HG03135 (cell line): ENCODE data around the gene PRMT5.
A peak's percentile ranks its signal among the peaks of the same experiment; 100 is the strongest.
"Not testable (repeated sequence)": the region's sequence is repeated elsewhere in the genome, so short reads cannot be mapped to it uniquely, and the experiment has no call there.

Experiments used
- ATAC-seq: cut with Tn5 transposase; IDR thresholded peaks from one replicate; pipeline ENCODE4 v1.9.1; 2021; ENCODE audit warnings: mild to moderate bottlenecking, moderate library complexity; ENCODE audit not compliant: unreplicated experiment

The PRMT5 gene

GRCh38 chr14:22929104-22929960 is at the start of gene PRMT5:
Gene PRMT5, minus strand, starts transcription at chr14:22929376. Its CDS starts 15 bp downstream, at chr14:22929361.
- peak; percentile 91 for ATAC-seq

DNA sequence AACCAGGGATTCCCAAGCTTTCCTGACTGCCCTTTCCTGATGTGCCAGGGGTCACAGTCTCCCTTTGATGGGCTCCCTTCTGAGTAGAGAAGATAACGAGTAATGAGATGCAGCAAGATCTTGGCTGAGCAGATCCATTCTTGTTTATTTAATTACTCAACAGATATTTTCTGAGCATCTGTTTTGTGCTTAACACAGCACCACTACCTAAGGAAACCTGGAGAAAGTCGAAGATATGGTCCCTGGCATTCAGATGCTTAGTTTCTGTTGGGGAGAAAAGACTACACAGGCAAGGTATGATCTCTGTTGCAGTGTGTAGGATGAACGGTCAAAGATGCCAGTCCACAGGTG is 49.3 kb upstream of the PRMT5 start:
- no peak for ATAC-seq

- no peak for ATAC-seq
Measured at GRCh38 chr14:22977684-22978486, 48.7 kb upstream of the PRMT5 start.

- ATAC-seq = no peak
Measured at GRCh38 chr14:22977434-22977683, 48.2 kb upstream of the PRMT5 start.

- ATAC-seq = no peak
Measured at GRCh38 chr14:22976620-22977433, 47.7 kb upstream of the PRMT5 start.

- no peak for ATAC-seq
Measured at GRCh38 chr14:22974530-22975313, 45.5 kb upstream of the PRMT5 start.

- no peak for ATAC-seq
Measured at GRCh38 chr14:22973217-22974032, 44.2 kb upstream of the PRMT5 start.

DNA sequence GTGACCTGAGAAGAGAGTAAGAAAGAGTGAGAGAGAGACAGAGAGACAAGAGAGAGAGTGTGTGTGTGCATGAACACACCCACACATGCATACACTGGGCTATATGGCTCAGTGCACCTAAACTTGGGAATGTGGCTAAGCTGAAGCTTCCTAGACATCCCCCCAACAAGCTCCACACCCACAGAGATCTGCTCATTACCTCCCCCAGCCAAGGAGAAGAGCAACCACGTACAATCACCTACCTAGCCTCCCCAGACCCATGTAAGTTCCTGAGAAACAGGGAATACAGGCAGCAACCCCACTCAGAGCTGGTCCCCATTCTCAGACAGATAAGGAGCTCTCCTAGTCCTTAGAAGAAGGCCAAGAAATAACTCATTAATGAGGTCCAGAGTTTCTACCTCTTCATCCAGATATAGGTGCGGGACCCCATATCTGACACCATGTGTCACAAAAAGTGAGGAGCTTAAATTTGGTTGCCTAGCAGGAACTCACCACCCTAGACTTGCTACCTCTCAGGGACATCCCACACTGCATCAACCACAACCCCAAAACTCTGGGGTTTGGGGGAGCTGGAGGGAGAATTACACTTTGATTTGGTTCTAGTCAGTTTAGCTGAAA is 43.2 kb upstream of the PRMT5 start:
- no peak for ATAC-seq

- no peak for ATAC-seq
Measured at GRCh38 chr14:22971152-22971551, 42.0 kb upstream of the PRMT5 start.

DNA sequence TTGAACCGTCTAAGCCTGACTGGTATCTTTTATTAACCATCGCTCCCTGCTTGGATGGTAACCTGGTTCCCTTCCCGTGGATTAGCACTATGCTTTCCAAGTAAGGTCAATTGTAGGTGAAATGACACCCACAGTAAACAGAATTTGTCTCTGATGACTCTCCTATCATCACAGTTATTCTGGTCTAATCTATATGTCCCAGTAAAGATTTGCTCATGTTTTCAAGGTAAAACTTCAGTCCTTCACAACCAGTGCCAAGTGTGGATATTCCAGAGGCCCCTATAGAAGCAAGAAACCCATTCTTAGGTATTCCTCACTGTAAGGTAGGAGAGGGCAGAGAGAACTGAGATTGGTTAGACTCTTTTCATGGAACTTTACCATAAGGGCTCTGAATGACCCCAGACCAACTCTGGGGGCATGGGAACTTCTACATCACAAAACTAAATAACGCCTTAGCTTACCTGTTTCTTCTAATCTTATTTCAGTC is 37.6 kb upstream of the PRMT5 start:
- no peak for ATAC-seq

- not testable (repeated sequence) for ATAC-seq
Measured at GRCh38 chr14:22965916-22966782, 37.0 kb upstream of the PRMT5 start.

DNA sequence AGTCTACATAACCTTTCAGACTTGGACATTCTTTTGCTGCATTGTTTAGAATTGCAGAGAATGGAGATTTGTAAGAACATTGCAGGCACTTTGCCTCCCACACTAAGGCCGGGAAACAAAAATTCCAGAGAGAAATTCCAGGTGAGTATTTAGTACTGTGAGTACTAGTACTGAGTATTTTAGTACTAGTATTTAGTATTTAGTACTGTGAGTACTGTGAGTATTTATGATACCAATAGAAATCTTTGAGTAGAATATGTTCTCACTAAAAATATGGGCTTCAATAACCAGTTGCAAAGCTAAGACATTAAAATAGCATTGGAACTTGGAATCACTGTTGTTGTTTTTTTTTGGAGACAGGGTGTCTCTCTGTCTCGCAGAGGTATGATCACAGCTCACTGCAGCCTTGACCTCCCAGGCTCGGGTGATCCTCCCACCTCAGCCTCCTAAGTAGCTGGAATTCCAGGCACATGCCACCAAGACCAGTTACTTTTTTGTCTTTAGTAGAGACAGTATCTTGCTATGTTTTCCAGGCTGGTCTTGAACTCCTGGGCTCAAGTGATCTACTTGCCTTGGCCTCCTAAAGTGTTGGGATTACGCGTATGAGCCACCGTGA is 33.0 kb upstream of the PRMT5 start:
- ATAC-seq = no peak

- ATAC-seq = no peak
Measured at GRCh38 chr14:22955702-22956569, 26.8 kb upstream of the PRMT5 start.

DNA sequence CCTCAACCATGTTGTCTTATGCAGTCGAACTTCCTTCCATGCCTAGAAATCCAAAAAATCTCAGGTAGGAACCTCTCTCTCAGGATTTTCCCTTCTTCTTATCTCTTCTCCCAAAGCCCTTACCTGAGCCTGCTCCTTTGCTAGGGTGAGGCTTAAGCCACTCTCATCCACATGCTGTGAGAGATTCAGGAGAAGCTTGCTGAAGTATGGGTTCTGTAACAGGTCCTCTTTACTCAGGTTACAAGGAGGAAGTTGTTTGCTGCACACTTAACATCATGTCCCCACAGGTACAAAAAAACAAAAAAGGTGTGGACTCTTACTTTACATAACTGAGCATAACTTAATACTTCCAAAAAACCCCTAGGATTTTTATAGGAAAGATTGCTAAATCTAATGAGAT is 23.2 kb upstream of the PRMT5 start:
- no peak for ATAC-seq

GRCh38 chr14:22951795-22952194 is 22.6 kb upstream of the PRMT5 start:
- ATAC-seq = not testable (repeated sequence)

DNA sequence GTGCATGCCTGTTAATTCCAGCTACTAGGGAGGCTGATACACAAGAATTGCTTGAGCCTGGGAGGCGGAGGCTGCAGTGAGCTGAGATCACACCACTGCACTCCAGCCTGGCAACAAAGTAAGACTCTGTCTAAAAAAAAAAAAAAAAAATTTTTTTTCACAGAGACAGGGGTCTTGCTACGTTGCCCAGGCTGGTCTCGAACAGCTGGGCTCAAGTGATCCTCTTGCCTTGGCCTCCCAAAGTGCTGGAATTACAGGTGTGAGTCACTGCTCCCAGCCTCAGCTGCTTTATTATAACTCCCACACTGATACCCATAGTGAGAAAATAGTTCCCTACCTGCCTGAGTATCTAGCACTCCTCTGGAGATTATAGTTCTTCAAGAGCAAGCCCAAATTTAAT is 16.5 kb upstream of the PRMT5 start:
- no peak for ATAC-seq

DNA sequence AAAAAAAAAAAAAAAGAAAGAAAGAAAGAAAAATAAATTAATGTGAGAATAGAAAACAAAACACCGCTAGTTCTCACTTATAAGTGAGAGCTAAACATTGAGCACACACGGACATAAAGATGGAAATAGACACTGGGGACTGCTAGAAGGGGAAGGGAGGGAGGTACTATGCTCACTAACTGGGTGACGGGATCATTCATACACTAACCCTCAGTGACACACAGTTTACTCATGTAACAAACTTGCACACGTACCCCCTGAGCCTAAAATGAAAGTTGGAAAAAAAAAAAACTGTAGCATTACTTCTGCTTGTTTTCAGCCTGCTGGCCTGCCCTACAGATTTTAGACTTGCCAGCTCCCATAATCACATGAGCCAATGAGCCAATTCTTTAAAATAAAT is 10.5 kb upstream of the PRMT5 start:
- no peak for ATAC-seq
